ENCODE measurements around the gene IFIT5.

- TF ChIP-seq CTCF (IDR thresholded peaks at IDR 0.05): no peak
- no peak for TF ChIP-seq REST (IDR thresholded peaks at IDR 0.05)
- TF ChIP-seq HEYL (CRISPR knock-in tag; IDR thresholded peaks at IDR 0.05): no peak
- no peak for TF ChIP-seq ATOH8 (CRISPR knock-in tag; IDR thresholded peaks at IDR 0.05; ENCODE audit: low read depth)
- no peak for TF ChIP-seq SMC3 (IDR thresholded peaks at IDR 0.05)
Measured at GRCh38 chr10:89463846-89464537, 49.6 kb downstream of the IFIT5 start.

Data from A549 (cell line).